Smooth muscle cell (in vitro differentiated cells): Measurements from ENCODE around the gene SRD5A3. TPM values are rescaled to one million over a fixed set of nuclear protein-coding genes. Genes with fewer than 3 reads are reported as not detected.

Source experiments
- DNase-seq: peaks from one replicate; lab custom pipeline; 2025; ENCODE audit not compliant: unreplicated experiment; lab: John Stamatoyannopoulos, UW
- H2AFZ ChIP-seq: fragments of 200-600 bp; sonication (generic); 2 replicates; pipeline ENCODE4 v1.6.0; 2016; ENCODE audit warnings: antibody characterized with exemption, low read depth, mild to moderate bottlenecking
- H3F3A ChIP-seq: fragments of 200-600 bp; sonication (generic); 2 replicates; pipeline ENCODE4 v1.6.0; 2017; ENCODE audit warnings: antibody characterized with exemption, low read depth
- H3K27ac ChIP-seq: fragments of 200-600 bp; sonication (generic); 2 replicates; pipeline ENCODE4 v1.5.1; 2016; ENCODE audit warnings: low read depth, mild to moderate bottlenecking
- H3K27me3 ChIP-seq: fragments of 200-600 bp; sonication (generic); 2 replicates; pipeline ENCODE4 v1.6.1; 2016; ENCODE audit warnings: low read depth, mild to moderate bottlenecking
- H3K36me3 ChIP-seq: fragments of 200-600 bp; sonication (generic); 2 replicates; pipeline ENCODE4 v1.5.1; 2016; ENCODE audit warnings: low read depth
- H3K4me1 ChIP-seq: fragments of 200-600 bp; sonication (generic); 2 replicates; pipeline ENCODE4 v1.5.1; 2016; ENCODE audit warnings: low read depth
- H3K4me2 ChIP-seq: fragments of 200-600 bp; sonication (generic); 2 replicates; pipeline ENCODE4 v1.6.0; 2016; ENCODE audit warnings: mild to moderate bottlenecking
- H3K4me3 ChIP-seq: fragments of 200-600 bp; sonication (generic); 2 replicates; pipeline ENCODE4 v1.5.1; 2016; ENCODE audit warnings: mild to moderate bottlenecking
- H3K79me2 ChIP-seq: fragments of 200-600 bp; sonication (generic); 2 replicates; pipeline ENCODE4 v1.6.0; 2016; ENCODE audit warnings: low read depth, mild to moderate bottlenecking
- H3K9ac ChIP-seq: fragments of 200-600 bp; sonication (generic); 2 replicates; pipeline ENCODE4 v1.6.0; 2016; ENCODE audit warnings: low read depth
- H3K9me3 ChIP-seq: fragments of 200-600 bp; sonication (generic); replicated peaks from 2 replicates; pipeline ENCODE4 v1.5.1; 2016; ENCODE audit warnings: low read depth
- H4K20me1 ChIP-seq: fragments of 200-600 bp; sonication (generic); 2 replicates; pipeline ENCODE4 v1.6.0; 2016; ENCODE audit warnings: low read depth
- WGBS: methylation state at CpG from one replicate; pipeline ENCODE4 v1.1.7; 2016; ENCODE audit warnings: low lambda C conversion rate; 5-methylcytosine and 5-hydroxymethylcytosine counted together
- polyA plus RNA-seq: library from polyadenylated mRNA; unstranded; fragments of >200 nt; fragmentation: Nextera tagmentation; extraction: Ambion mirVana; gene quantifications from 2 replicates; pipeline ENCODE4 v1.2.1, GENCODE V29; 2016
- total RNA-seq: library from RNA; depleted of rRNA; stranded (reverse); fragments of >200 nt; gene quantifications from 2 replicates; pipeline ENCODE4 v1.2.3, GENCODE V29; 2014
- TF ChIP-seq, protein P1 (sequence below): fragments of 200-600 bp; sonication (generic); IDR thresholded peaks from 2 replicates; pipeline ENCODE4 v1.5.1; 2017; ENCODE audit warnings: borderline replicate concordance, mild to moderate bottlenecking, antibody characterized with exemption; ENCODE audit not compliant: insufficient read depth, poor library complexity, severe bottlenecking

SRD5A3 gene
- total and polyA plus RNA-seq, 2 experiments from 2014 or later: 18.1 to 37.3 TPM

DNA sequence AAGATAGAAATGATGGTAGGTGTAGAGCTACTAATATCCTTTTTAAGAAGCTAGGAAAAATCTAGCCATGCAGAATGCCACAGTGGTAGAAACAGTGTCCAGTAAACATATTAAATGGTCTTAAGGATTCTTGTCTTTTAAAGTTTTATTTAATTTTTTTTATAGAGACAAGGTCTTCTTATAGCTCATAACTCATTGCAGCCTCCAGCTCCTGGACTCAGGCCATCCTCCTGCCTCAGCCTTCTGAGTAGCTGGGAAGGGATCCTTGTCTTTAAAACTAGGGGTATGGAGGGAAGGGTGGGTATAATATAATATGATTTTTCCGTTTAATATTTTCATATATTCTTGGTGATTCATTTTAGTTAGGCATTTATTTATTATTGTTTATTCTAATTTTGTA, 53.5 kb downstream of the SRD5A3 start:
- Histone ChIP-seq H3K9me3 (no peaks in the 10 kb centered on the region), H3K27ac (peak overlapping the region; percentile 96), H4K20me1 (peaks cover 80% of the 10 kb centered on the region), H3K4me2 (peak overlapping the region; percentile 97), H3K27me3 (no peaks in the 10 kb centered on the region), H3K9ac (peak overlapping the region; percentile 94), H3F3A (peaks cover 30% of the 10 kb centered on the region), H3K79me2 (peaks cover 85% of the 10 kb centered on the region), H3K4me3 (peak overlapping the region; percentile 92), H2AFZ (no peak overlapping the region), H3K4me1 (peaks cover 27% of the 10 kb centered on the region), H3K36me3 (peaks cover 5% of the 10 kb centered on the region)
- no peak for DNase-seq
- whole genome bisulfite sequencing: 92% methylated on average over 1 of the region's 1 CpG
- TF ChIP-seq, protein P1, sequence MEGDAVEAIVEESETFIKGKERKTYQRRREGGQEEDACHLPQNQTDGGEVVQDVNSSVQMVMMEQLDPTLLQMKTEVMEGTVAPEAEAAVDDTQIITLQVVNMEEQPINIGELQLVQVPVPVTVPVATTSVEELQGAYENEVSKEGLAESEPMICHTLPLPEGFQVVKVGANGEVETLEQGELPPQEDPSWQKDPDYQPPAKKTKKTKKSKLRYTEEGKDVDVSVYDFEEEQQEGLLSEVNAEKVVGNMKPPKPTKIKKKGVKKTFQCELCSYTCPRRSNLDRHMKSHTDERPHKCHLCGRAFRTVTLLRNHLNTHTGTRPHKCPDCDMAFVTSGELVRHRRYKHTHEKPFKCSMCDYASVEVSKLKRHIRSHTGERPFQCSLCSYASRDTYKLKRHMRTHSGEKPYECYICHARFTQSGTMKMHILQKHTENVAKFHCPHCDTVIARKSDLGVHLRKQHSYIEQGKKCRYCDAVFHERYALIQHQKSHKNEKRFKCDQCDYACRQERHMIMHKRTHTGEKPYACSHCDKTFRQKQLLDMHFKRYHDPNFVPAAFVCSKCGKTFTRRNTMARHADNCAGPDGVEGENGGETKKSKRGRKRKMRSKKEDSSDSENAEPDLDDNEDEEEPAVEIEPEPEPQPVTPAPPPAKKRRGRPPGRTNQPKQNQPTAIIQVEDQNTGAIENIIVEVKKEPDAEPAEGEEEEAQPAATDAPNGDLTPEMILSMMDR: no peak

- Histone ChIP-seq H3K9ac (no peak overlapping the region), H2AFZ (no peak overlapping the region), H3K27me3 (no peaks in the 10 kb centered on the region), H3K9me3 (no peaks in the 10 kb centered on the region), H3K27ac (peak overlapping the region; percentile 48), H3F3A (peaks cover 17% of the 10 kb centered on the region), H3K36me3 (peaks cover 10% of the 10 kb centered on the region), H3K4me2 (no peak overlapping the region), H4K20me1 (peaks cover 96% of the 10 kb centered on the region), H3K4me1 (peaks cover 11% of the 10 kb centered on the region), H3K79me2 (peaks cover 97% of the 10 kb centered on the region), H3K4me3 (no peak overlapping the region)
- WGBS: 97% methylated on average over 3 of the region's 3 CpGs
- TF ChIP-seq, protein P1: no peak
- DNase-seq: no peak
Measured at GRCh38 chr4:55405073-55405472, 59.0 kb downstream of the SRD5A3 start.

- H3K27me3 ChIP-seq: no peaks in the 10 kb centered on the region
- peaks cover 6% of the 10 kb centered on the region for H3K36me3 ChIP-seq
- WGBS: 100% methylated on average over 2 of the region's 2 CpGs
- no peak for DNase-seq
- H3K4me3 ChIP-seq: no peak overlapping the region
- peak overlapping the region; percentile 48 for H3K27ac ChIP-seq
- H3F3A ChIP-seq: peaks cover 10% of the 10 kb centered on the region
- peaks cover 99% of the 10 kb centered on the region for H3K79me2 ChIP-seq
- no peak overlapping the region for H2AFZ ChIP-seq
- peaks cover 97% of the 10 kb centered on the region for H4K20me1 ChIP-seq
- H3K4me1 ChIP-seq: peaks cover 5% of the 10 kb centered on the region
- no peaks in the 10 kb centered on the region for H3K9me3 ChIP-seq
- TF ChIP-seq, protein P1: no peak
- peak overlapping the region; percentile 19 for H3K4me2 ChIP-seq
- no peak overlapping the region for H3K9ac ChIP-seq
Measured at GRCh38 chr4:55406545-55406944, 60.5 kb downstream of the SRD5A3 start.

- Histone ChIP-seq H3K27ac (peak overlapping the region; percentile 48), H3K36me3 (peaks cover 6% of the 10 kb centered on the region), H3K79me2 (peaks cover 99% of the 10 kb centered on the region), H3K4me1 (peaks cover 5% of the 10 kb centered on the region), H3K4me3 (no peak overlapping the region), H3K27me3 (no peaks in the 10 kb centered on the region), H4K20me1 (peaks cover 98% of the 10 kb centered on the region), H2AFZ (no peak overlapping the region), H3K4me2 (peak overlapping the region; percentile 19), H3F3A (peaks cover 10% of the 10 kb centered on the region), H3K9me3 (no peaks in the 10 kb centered on the region), H3K9ac (no peak overlapping the region)
- TF ChIP-seq, protein P1: no peak
- WGBS: 63% methylated on average over 3 of the region's 3 CpGs
- no peak for DNase-seq
Measured at GRCh38 chr4:55407119-55407518, 61.1 kb downstream of the SRD5A3 start.
